NCI-H1105 (cell line): Measurements from ENCODE around the gene MYO16.
"Not testable (repeated sequence)": the region's sequence is repeated elsewhere in the genome, so short reads cannot be mapped to it uniquely, and the experiment has no call there.

Experiments
- DNase-seq: peaks from one replicate; lab custom pipeline; 2025; lab: John Stamatoyannopoulos, UW

The MYO16 gene

DNA sequence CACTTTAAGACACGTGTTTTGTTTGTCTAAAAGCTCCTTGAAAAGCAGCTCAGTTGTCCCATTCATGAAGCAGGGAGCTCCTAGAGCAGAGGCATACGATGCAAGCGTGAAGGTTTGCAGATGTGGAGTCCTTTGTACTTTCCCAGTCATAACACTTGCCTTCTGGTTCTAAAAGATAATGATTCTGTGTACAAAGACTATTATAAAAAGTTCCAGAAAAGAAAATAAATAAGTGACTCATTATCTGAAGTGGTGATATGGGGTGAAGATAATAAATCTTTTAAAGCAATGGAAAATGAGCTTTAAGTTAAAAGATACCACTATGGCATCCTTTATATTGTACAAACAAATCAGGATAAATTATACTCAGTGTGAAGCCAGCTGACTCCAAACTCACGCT is 569.9 kb downstream of the MYO16 start:
- no peak for DNase-seq

DNA sequence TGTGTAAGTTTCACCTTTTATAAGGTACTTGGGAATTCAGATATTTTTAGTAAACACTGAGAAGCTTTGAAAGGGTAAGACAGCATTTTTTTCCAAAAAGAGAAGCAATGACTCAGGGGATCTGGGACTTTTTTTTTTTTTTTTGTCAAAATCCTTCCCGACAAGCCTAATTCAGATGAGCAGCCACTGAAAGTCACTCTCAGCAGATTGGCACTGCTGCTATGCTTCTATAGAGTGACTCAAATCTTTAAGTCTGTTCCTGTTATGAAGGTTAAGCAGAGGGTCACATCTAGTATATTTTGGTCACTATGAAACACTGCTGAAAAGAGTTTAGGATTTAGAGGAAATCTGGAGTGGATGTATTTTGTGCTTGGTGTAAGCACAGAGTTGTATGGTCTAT is 571.1 kb downstream of the MYO16 start:
- no peak for DNase-seq

DNA sequence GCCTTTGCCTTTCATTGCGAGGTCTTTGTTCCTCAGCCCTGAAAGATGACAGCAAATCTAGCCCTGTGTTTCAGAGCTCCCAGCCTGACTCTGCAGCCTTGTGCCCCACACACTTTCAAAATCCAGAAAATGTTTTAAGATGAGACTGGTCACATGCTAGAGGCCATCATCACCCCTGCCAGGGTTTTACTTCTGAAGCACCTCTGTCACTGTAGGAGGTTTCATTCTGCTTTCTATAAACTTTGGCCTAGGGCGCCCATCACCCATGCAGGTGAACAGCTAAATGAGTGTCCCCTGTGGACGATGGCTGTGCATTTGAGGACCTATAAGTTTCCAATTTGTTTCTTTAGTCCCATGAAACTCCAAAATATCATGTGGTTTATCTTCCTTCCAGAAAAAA is 574.2 kb downstream of the MYO16 start:
- DNase-seq, result no peak

GRCh38 chr13:109204252-109204651 is 574.8 kb downstream of the MYO16 start:
- no peak for DNase-seq

GRCh38 chr13:109204657-109205056 is 575.2 kb downstream of the MYO16 start:
- no peak for DNase-seq

GRCh38 chr13:109205315-109205714 is 575.9 kb downstream of the MYO16 start:
- no peak for DNase-seq

- no peak for DNase-seq
These were observed 577.2 kb downstream of the MYO16 start for GRCh38 chr13:109206616-109207015.

DNA sequence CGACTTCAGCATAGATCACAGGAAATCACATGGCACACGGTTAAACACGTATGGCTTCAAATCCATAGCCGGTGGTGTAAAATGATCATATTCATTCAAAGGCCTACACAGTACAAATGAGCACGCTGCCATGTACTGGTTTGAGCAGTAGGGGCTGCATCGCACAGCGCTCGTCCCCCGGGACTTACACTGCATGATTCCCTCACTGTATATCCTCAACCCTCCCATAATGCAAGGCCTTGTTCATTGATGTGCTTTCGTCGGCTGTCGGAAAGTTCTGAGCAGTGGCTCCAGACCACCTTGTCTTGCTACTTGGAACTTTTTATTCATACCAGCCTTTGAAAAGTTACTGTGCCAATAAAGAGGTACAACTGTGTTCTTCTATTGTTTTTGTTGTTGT is 578.2 kb downstream of the MYO16 start:
- DNase-seq, result no peak

DNA sequence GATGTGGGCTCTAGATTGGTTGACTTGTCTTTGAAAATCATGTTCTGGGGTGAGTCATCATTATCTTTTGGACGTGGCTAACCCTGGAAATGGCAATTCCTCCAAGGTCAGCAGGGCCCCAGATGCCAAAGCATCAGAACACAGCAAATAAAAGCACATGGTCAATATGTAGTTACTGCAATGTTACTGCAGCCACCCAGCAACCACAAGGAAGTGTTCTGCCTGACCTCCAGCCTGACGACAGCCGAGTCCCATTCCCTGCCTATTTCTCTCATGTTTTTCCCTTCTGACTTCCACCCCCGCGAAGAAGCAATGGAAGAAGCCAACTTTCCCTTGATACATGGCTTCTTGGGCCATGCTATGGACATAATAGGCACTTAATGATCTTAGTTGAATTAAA is 579.1 kb downstream of the MYO16 start:
- no peak for DNase-seq

GRCh38 chr13:109209526-109209925 is 580.1 kb downstream of the MYO16 start:
- DNase-seq, result no peak

GRCh38 chr13:109211616-109212015 is 582.2 kb downstream of the MYO16 start:
- no peak for DNase-seq

- DNase-seq, result no peak
These were observed 583.2 kb downstream of the MYO16 start for GRCh38 chr13:109212650-109213049.

GRCh38 chr13:109213714-109214113 is 584.3 kb downstream of the MYO16 start:
- no peak for DNase-seq

GRCh38 chr13:109214393-109214792 is 585.0 kb downstream of the MYO16 start:
- no peak for DNase-seq

GRCh38 chr13:109215377-109215776 is 586.0 kb downstream of the MYO16 start:
- DNase-seq, result no peak

DNA sequence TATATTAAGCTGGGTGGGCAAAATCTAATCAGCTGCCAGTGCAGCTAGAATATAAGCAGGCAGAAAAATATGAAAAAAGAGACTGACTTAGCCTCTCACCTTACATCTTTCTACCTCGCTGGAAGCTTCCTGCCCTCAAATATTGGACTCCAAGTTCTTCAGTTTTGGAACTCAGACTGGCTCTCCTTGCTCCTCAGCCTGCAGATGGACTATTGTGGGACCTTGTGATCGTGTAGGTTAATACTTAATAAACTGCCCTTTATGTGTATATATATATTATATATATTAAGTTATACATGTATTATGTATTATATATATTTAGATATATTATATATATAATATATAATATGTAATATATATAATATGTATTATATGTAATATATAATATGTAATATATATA is 588.1 kb downstream of the MYO16 start:
- not testable (repeated sequence) for DNase-seq

- DNase-seq, result no peak
These were observed 591.2 kb downstream of the MYO16 start for GRCh38 chr13:109220631-109221030.

DNA sequence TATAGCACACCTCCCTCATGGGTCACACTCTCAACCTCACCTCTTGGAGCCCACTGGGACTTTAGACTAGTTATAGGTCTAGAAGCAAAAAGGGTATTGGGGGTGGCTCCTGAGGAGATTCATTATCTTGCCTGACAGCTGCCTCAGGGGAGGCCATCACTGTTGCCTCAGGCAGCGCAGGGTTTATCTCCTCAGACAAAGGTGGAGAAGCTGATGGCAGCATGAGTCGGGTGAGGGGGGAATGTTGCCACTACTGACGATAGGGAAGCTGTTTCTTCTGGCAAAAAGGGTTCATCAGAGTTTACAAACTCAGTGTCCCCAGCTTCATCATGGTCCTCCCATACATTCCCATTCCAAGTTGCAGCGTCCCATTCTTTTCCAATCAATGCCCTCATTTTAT is 594.6 kb downstream of the MYO16 start:
- no peak for DNase-seq

DNA sequence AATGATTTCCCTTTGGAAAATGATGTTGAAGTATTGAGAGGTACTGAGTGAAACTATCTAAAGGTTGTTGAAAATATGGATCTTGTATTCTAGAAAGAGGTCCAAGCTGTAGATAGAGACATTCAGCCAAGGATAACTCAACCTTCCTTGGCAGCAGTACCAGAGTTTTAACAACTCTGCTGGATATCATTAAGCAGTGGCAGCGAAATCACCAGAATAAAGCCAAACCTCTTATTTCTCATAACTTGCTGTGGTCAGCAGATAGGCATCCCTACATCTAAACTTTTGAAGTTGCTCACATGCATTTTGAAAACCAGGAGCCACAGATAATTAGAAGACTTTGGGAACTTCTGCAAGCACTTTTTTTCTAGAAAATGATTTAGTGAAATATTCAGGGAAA is 597.2 kb downstream of the MYO16 start:
- DNase-seq, result no peak

GRCh38 chr13:109227344-109227940 is 598.0 kb downstream of the MYO16 start:
- DNase-seq, result no peak

DNA sequence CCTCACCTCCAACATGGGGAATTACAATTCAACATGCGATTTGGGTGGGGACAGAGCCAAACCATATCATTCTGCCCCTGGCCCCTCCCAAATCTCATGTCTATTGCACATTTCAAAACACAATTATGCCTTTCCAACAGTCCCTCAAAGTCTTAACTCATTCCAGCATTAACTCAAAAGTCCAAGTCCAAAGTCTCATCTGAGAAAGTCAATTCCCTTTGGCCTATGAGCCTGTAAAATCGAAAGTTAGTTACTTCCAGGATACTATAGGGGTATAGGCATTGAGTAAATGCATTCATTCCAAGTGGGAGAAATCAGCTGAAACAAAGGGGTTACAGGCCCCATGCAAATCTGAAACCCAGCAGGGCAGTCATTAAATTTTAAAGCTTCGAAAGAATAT is 598.8 kb downstream of the MYO16 start:
- DNase-seq, result no peak

- DNase-seq, result no peak
These were observed 602.5 kb downstream of the MYO16 start for GRCh38 chr13:109231888-109232287.

GRCh38 chr13:109233293-109233692 is 603.9 kb downstream of the MYO16 start:
- no peak for DNase-seq

GRCh38 chr13:109235901-109236300 is 606.5 kb downstream of the MYO16 start:
- DNase-seq, result peak; percentile 38

DNA sequence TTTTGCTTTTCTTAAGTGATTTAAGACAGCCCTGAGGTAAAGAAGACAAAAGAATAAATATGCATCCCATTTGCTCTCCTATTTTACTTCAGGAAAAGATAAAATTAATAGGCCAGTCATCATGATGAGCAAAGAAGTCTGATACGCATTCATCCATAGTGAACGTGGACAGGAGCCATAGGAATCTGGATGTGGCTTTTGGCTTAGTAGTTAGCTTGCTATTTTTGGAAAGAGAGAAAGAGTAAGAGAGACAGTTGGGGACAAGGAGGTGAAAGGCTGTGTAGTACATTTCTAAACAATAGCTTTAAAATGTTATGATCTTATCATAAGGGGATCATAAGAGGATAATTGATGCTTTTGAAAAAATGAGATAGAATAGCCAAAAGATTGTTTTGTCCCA is 611.7 kb downstream of the MYO16 start:
- no peak for DNase-seq
